NOMO-1 treated with DMSO at 0.1 percent for 48 hours (cell line): ENCODE data around the gene MFAP5.
"Not testable (repeated sequence)": the region's sequence is repeated elsewhere in the genome, so short reads cannot be mapped to it uniquely, and the experiment has no call there.

ENCODE experiments used
- DNase-seq: peaks from one replicate; lab custom pipeline; 2025; ENCODE audit not compliant: unreplicated experiment; lab: John Stamatoyannopoulos, UW

Gene MFAP5

GRCh38 chr12:8635342-8636006 is 27.2 kb downstream of the MFAP5 start:
- DNase-seq, result not testable (repeated sequence)

DNA sequence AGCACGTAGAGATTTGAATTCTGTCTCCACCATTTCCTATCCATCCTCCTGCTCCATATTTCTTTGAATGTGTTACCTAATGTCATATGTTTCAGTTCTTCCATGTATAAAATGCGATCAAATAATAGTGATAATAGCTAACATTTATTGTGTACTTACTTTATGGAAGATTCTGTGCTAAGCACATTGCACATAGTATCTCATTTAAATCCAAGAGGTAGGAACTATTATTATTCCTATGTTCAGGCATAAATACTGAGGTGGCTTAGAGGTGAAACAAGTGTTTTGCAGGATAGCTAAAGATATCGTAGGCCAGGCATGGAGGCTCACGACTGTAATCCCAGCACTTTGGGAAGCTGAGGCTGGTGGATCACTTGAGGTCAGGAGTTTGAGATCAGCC is 32.5 kb downstream of the MFAP5 start:
- DNase-seq, result no peak

DNA sequence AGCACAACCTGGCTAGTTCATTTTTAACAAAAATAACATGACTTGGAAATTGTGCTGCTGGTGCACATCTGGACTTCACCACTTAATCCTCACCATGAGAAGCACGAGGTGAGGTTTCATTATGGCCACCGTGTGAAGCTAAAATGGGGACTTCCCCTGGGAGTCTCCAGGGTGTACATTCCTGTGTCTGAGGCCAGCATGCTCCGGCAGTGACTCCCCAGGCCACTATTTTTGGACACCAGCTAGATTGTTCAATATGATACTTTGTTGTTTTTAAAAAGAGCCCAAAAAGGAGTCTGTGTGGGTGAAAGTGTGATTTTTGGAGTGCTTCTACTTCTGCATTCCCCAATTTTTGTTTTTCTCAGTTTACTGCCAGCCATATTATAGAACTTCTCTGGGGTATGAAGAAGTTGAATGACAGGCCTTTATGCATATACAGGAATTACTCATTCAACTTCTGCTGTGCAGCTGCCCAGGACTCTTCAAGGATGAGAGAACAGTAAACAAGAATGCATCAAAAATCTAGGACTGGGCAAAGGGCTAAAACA is 33.1 kb downstream of the MFAP5 start:
- no peak for DNase-seq

DNA sequence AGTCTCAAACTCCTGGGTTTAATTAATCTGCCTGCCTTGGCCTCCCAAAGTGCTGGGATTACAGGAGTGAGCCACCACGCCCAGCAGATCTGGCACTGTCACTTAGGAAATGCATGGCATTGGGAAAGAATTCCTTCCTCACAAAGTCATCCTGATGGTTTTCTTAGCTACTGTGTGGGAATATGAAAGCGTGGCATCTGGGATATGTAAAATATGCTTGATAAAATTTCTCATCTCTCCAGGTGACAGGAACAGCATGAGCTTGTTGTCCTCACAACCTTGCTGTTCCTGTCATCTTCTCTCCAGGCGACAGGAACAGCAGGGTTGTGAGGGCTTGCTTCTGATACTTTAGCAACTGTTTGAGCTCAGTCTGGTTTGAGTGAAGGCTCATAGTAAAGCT is 33.9 kb downstream of the MFAP5 start:
- no peak for DNase-seq

- DNase-seq, result not testable (repeated sequence)
Observed at GRCh38 chr12:8624750-8625149, 37.9 kb downstream of the MFAP5 start.

DNA sequence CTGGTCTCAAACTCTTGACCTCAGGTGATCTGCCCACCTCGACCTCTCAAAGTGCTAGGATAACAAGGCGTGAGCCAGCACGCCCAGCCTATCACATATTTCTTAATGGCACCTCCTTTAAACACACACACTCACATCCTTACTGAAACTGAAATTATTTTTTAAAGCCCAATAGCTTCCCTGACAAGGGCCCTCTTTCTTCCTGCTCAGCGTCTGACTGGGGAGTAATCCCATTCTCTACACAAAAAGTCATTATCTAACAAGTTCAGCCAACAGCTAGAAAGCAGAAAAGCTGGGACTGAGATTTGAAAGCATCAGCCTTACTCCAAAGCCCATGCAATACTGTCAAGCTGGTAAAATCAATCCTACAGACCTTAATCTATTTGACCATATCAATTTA is 40.0 kb downstream of the MFAP5 start:
- DNase-seq, result no peak

- no peak for DNase-seq
Observed at GRCh38 chr12:8615206-8615605, 47.4 kb downstream of the MFAP5 start.

DNA sequence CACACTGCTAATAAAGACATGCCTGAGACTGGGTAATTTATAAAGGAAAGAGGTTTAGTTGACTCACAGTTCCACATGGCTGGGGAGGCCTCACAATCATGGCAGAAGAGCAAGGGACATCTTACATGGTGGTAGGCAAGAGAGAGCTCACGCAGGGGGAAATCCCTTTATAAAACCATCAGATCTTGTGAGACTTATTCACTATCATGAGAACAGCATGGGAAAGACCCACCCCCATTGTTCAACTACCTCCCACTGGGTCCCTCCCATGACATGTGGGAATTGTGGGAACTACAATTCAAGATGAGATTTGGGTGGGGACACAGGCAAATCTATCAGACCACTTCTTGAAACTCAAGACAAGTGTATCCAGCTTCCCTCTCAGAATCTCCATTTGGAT is 48.7 kb downstream of the MFAP5 start:
- not testable (repeated sequence) for DNase-seq

DNA sequence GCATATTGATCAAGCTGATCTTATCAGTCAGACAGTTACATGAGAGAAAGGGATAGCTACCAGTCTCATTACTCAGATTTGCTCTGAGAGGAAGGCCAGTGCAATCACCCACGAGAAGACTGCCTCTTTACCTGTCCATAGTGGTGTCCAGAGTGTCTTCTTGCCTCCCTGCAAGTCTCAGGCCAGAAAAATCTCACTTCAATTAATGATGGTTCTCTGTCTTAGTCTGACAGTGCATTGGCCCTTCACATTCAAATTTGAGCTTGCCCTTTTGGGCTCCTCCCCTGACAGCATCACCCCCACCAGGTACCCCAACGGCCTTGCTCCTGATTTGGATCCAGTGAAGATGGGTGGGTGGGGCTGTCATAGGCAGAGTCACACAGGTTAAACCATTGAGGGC is 50.0 kb downstream of the MFAP5 start, which contains the start of gene AICDA:
Gene AICDA, minus strand, starts transcription at position 231 of the 400 bp plus-strand sequence. Its CDS starts 92 bp downstream, at position 139.
- DNase-seq, result no peak

GRCh38 chr12:8609061-8609570 is 53.5 kb downstream of the MFAP5 start:
- DNase-seq, result peak; percentile 36

GRCh38 chr12:8606890-8607289 is 55.7 kb downstream of the MFAP5 start:
- no peak for DNase-seq

GRCh38 chr12:8605057-8605456 is 57.6 kb downstream of the MFAP5 start:
- DNase-seq, result no peak

DNA sequence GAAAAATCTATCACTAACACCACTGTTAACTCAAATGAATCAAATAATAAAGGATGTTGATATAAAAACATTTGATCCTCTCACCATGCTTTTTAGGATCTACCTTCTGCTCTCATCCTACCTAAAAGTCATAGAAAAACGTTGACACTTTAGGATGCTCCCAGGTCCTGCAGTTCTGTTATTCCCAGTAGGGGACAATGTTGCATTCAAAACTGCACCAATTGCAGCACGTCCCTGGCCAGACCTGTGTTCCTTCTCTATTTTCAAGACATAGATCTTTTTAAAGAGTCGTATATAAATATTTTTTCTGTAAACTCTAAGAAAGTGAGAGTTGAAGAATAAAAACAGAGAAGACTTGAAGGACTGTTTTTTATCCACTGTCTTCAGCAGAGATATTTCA is 58.8 kb downstream of the MFAP5 start:
- no peak for DNase-seq

DNA sequence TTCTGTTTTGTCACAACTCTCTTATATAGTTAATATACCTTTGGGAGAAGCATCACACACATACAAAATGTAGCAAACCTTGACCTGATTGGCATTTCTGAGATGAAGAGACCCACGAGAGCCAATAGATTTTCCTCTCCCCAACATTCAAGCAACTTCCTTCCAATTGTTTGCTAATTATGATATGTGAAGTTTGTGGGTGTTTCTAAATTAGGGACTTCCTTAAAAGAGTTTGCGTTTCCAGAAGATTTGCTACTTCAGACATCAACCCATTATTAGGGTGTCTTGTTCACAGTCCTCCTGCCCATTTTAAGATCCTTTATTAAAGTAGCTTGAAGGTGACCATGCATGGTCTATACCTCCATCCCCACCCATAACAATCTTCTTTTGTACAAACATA is 59.3 kb downstream of the MFAP5 start:
- DNase-seq, result peak; percentile 33

DNA sequence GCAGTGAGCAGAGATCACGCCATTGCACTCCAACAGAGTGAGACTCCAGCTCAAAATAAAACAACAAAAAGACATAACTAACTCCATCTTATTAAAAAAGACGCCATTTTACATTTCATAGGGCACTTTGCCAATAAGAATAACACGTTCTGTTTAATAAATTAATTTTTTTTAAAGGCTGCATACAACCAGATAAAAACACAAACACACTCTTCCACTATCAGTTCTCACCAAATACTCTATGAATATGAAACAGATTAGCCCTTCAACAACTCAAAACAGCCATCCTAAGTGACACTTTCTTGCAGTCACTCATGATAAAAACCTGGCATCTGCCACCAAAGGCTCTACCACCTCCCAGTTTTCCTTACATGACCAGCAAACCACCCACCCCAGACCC is 66.1 kb downstream of the MFAP5 start:
- no peak for DNase-seq
